ENCODE results near the gene UQCC5. TPM values are rescaled to one million over a fixed set of nuclear protein-coding genes. Genes with fewer than 3 reads are reported as not detected.

Gene UQCC5
- total RNA-seq, 1 donor from 2014 or later = 13.7 TPM

GRCh38 chr3:52494445-52494844, 42.0 kb upstream of the UQCC5 start:
- Mint-ChIP-seq H3K4me3 (ENCODE audit: unreplicated experiment) (no peak overlapping the region), H3K4me1 (ENCODE audit: low read depth) (peaks cover 4% of the 10 kb centered on the region), H3K9me3 (ENCODE audit: low read depth) (no peaks in the 10 kb centered on the region), H3K36me3 (ENCODE audit: low read depth) (peaks cover 19% of the 10 kb centered on the region), H3K27ac (ENCODE audit: unreplicated experiment) (no peak overlapping the region), H3K27me3 (ENCODE audit: low read depth) (no peaks in the 10 kb centered on the region)
- no peak for TF ChIP-seq CTCF (IDR thresholded peaks at IDR 0.05)
- DNase-seq (ENCODE audit: low spot score) = no peak

GRCh38 chr3:52494886-52495495, 41.4 kb upstream of the UQCC5 start, which contains the start of gene STAB1:
STAB1 (plus strand) TSS chr3:52495338; CDS start chr3:52495414, 76 bp downstream.
- H3K27ac Mint-ChIP-seq (ENCODE audit: unreplicated experiment) = no peak within 1 kb of the TSS
- TF ChIP-seq CTCF (IDR thresholded peaks at IDR 0.05) = no peak
- peaks cover 19% of the 10 kb centered on the region for H3K36me3 Mint-ChIP-seq (ENCODE audit: low read depth)
- H3K4me1 Mint-ChIP-seq (ENCODE audit: low read depth) = peaks cover 4% of the 10 kb centered on the region
- no peaks in the 10 kb centered on the region for H3K27me3 Mint-ChIP-seq (ENCODE audit: low read depth)
- no peak within 1 kb of the TSS for H3K4me3 Mint-ChIP-seq (ENCODE audit: unreplicated experiment)
- no peak for DNase-seq (ENCODE audit: low spot score)
- no peaks in the 10 kb centered on the region for H3K9me3 Mint-ChIP-seq (ENCODE audit: low read depth)

GRCh38 chr3:52495777-52496602, 40.4 kb upstream of the UQCC5 start:
- Mint-ChIP-seq H3K27ac (ENCODE audit: unreplicated experiment) (no peak overlapping the region), H3K4me1 (ENCODE audit: low read depth) (no peaks in the 10 kb centered on the region), H3K4me3 (ENCODE audit: unreplicated experiment) (no peak overlapping the region), H3K9me3 (ENCODE audit: low read depth) (no peaks in the 10 kb centered on the region), H3K27me3 (ENCODE audit: low read depth) (no peaks in the 10 kb centered on the region), H3K36me3 (ENCODE audit: low read depth) (peaks cover 14% of the 10 kb centered on the region)
- DNase-seq (ENCODE audit: low spot score) = no peak
- TF ChIP-seq CTCF (IDR thresholded peaks at IDR 0.05) = no peak

- no peaks in the 10 kb centered on the region for H3K27me3 Mint-ChIP-seq (ENCODE audit: low read depth)
- H3K9me3 Mint-ChIP-seq (ENCODE audit: low read depth) = no peaks in the 10 kb centered on the region
- H3K4me3 Mint-ChIP-seq (ENCODE audit: unreplicated experiment) = no peak overlapping the region
- no peaks in the 10 kb centered on the region for H3K4me1 Mint-ChIP-seq (ENCODE audit: low read depth)
- no peak overlapping the region for H3K27ac Mint-ChIP-seq (ENCODE audit: unreplicated experiment)
- no peak for TF ChIP-seq CTCF (IDR thresholded peaks at IDR 0.05)
- H3K36me3 Mint-ChIP-seq (ENCODE audit: low read depth) = no peaks in the 10 kb centered on the region
- no peak for DNase-seq (ENCODE audit: low spot score)
These were observed 38.0 kb upstream of the UQCC5 start for GRCh38 chr3:52498137-52499054.

- TF ChIP-seq CTCF (IDR thresholded peaks at IDR 0.05) = no peak
- Mint-ChIP-seq H3K27me3 (ENCODE audit: low read depth) (no peaks in the 10 kb centered on the region), H3K27ac (ENCODE audit: unreplicated experiment) (no peak overlapping the region), H3K9me3 (ENCODE audit: low read depth) (no peaks in the 10 kb centered on the region), H3K4me3 (ENCODE audit: unreplicated experiment) (no peak overlapping the region), H3K36me3 (ENCODE audit: low read depth) (no peaks in the 10 kb centered on the region), H3K4me1 (ENCODE audit: low read depth) (no peaks in the 10 kb centered on the region)
- no peak for DNase-seq (ENCODE audit: low spot score)
These were observed 35.4 kb upstream of the UQCC5 start for GRCh38 chr3:52501046-52501445.
